ENCODE results near the gene PLPP4. TPM values are rescaled to one million over a fixed set of nuclear protein-coding genes. Genes with fewer than 3 reads are reported as not detected.

PLPP4 gene
- total and polyA plus RNA-seq, 4 donors: 0.18 to 0.51 TPM; not detected in 2

- Histone ChIP-seq H3K27me3 (ENCODE audit: control insufficient read depth in 3 of 3, insufficient read depth in 3 of 3, low read length in 2 of 3) (peaks cover 0 to 2% (median 0%) of the 10 kb centered on the region in 3 donors), H3K27ac (ENCODE audit: low read depth in 1 of 2, low read length in 1 of 2) (no peak overlapping the region), H3K4me1 (ENCODE audit: control insufficient read depth in 5 of 5, insufficient read depth in 5 of 5, low read length in 5 of 5) (no peaks in the 10 kb centered on the region), H3K4me3 (no peak overlapping the region), H3K9ac (ENCODE audit: insufficient read depth in 1 of 2, low read length in 2 of 2) (no peak overlapping the region), H3K36me3 (ENCODE audit: control insufficient read depth in 4 of 4, insufficient read depth in 4 of 4, low read length in 4 of 4) (no peaks in the 10 kb centered on the region), H3K9me3 (ENCODE audit: control insufficient read depth in 4 of 4, insufficient read depth in 3 of 4, low read length in 3 of 4) (peaks cover 0 to 9% (median 2%) of the 10 kb centered on the region in 4 donors)
- 89 to 91% methylated on average over 8 of the region's 8 CpGs for WGBS, 2 donors
- TF ChIP-seq, protein P1, sequence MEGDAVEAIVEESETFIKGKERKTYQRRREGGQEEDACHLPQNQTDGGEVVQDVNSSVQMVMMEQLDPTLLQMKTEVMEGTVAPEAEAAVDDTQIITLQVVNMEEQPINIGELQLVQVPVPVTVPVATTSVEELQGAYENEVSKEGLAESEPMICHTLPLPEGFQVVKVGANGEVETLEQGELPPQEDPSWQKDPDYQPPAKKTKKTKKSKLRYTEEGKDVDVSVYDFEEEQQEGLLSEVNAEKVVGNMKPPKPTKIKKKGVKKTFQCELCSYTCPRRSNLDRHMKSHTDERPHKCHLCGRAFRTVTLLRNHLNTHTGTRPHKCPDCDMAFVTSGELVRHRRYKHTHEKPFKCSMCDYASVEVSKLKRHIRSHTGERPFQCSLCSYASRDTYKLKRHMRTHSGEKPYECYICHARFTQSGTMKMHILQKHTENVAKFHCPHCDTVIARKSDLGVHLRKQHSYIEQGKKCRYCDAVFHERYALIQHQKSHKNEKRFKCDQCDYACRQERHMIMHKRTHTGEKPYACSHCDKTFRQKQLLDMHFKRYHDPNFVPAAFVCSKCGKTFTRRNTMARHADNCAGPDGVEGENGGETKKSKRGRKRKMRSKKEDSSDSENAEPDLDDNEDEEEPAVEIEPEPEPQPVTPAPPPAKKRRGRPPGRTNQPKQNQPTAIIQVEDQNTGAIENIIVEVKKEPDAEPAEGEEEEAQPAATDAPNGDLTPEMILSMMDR (IDR thresholded peaks at IDR 0.05; ENCODE audit: control extremely low read depth, extremely low read depth): no peak
- ATAC-seq (ENCODE audit: insufficient read depth, low FRiP score): no peak
- no peak for DNase-seq
These were observed 28.9 kb downstream of the PLPP4 start for GRCh38 chr10:120485946-120486345.

- no peaks in the 10 kb centered on the region for H3K36me3 ChIP-seq (ENCODE audit: control insufficient read depth in 4 of 4, insufficient read depth in 4 of 4, low read length in 4 of 4)
- no peaks in the 10 kb centered on the region for H3K4me1 ChIP-seq (ENCODE audit: control insufficient read depth in 5 of 5, insufficient read depth in 5 of 5, low read length in 5 of 5)
- no peak overlapping the region for H3K4me3 ChIP-seq
- no peak for ATAC-seq (ENCODE audit: insufficient read depth, low FRiP score)
- no peak overlapping the region for H3K27ac ChIP-seq (ENCODE audit: low read depth in 1 of 2, low read length in 1 of 2)
- no peak overlapping the region for H3K9ac ChIP-seq (ENCODE audit: insufficient read depth in 1 of 2, low read length in 2 of 2)
- TF ChIP-seq, protein P1 (IDR thresholded peaks at IDR 0.05; ENCODE audit: control extremely low read depth, extremely low read depth): no peak
- WGBS, 2 donors: 65 to 72% methylated on average over 6 of the region's 6 CpGs
- H3K27me3 ChIP-seq (ENCODE audit: control insufficient read depth in 3 of 3, insufficient read depth in 3 of 3, low read length in 2 of 3): peaks cover 0 to 2% (median 0%) of the 10 kb centered on the region in 3 donors
- H3K9me3 ChIP-seq (ENCODE audit: control insufficient read depth in 4 of 4, insufficient read depth in 3 of 4, low read length in 3 of 4): peaks cover 0 to 6% (median 2%) of the 10 kb centered on the region in 4 donors
- no peak for DNase-seq
These were observed 29.7 kb downstream of the PLPP4 start for GRCh38 chr10:120486671-120487205.

DNA sequence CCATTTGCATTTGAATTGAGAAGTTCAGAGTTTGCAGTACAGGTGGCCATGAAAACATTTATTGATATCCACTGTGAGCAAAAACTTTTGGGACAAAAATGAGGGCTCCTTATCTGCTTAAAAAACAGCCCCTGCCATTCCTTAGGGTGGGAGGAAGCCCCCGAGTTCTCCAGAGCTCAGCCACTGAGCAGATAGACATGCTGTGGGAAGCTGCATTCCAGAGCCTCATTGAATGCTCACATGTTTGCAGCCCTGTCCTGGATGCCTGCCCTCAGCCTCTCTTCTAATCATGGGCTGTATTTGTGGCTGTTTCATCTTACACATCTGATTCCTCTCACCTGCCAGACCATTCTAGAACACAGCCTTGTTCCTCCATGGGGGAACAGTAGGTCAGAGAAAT lies 33.3 kb downstream of the PLPP4 start:
- no peak for DNase-seq
- Histone ChIP-seq H3K27ac (ENCODE audit: low read depth in 1 of 2, low read length in 1 of 2) (no peak overlapping the region), H3K36me3 (ENCODE audit: control insufficient read depth in 4 of 4, insufficient read depth in 4 of 4, low read length in 4 of 4) (no peaks in the 10 kb centered on the region), H3K9me3 (ENCODE audit: control insufficient read depth in 4 of 4, insufficient read depth in 3 of 4, low read length in 3 of 4) (no peaks in the 10 kb centered on the region), H3K4me3 (no peak overlapping the region), H3K27me3 (ENCODE audit: control insufficient read depth in 3 of 3, insufficient read depth in 3 of 3, low read length in 2 of 3) (peaks cover 0 to 2% (median 0%) of the 10 kb centered on the region in 3 donors), H3K4me1 (ENCODE audit: control insufficient read depth in 5 of 5, insufficient read depth in 5 of 5, low read length in 5 of 5) (no peaks in the 10 kb centered on the region), H3K9ac (ENCODE audit: insufficient read depth in 1 of 2, low read length in 2 of 2) (no peak overlapping the region)
- TF ChIP-seq, protein P1 (IDR thresholded peaks at IDR 0.05; ENCODE audit: control extremely low read depth, extremely low read depth): no peak
- ATAC-seq (ENCODE audit: insufficient read depth, low FRiP score): no peak
- 42 to 74% methylated on average over 1 of the region's 1 CpG for WGBS, 2 donors

GRCh38 chr10:120492346-120492745 lies 35.3 kb downstream of the PLPP4 start:
- 9 to 18% methylated on average over 3 of the region's 3 CpGs for WGBS, 2 donors
- no peak overlapping the region for H3K27ac ChIP-seq (ENCODE audit: low read depth in 1 of 2, low read length in 1 of 2)
- no peaks in the 10 kb centered on the region for H3K36me3 ChIP-seq (ENCODE audit: control insufficient read depth in 4 of 4, insufficient read depth in 4 of 4, low read length in 4 of 4)
- DNase-seq (no peak), ATAC-seq (ENCODE audit: insufficient read depth, low FRiP score) (no peak)
- H3K4me1 ChIP-seq (ENCODE audit: control insufficient read depth in 5 of 5, insufficient read depth in 5 of 5, low read length in 5 of 5): no peaks in the 10 kb centered on the region
- peaks cover 0 to 2% (median 0%) of the 10 kb centered on the region in 3 donors for H3K27me3 ChIP-seq (ENCODE audit: control insufficient read depth in 3 of 3, insufficient read depth in 3 of 3, low read length in 2 of 3)
- H3K9ac ChIP-seq (ENCODE audit: insufficient read depth in 1 of 2, low read length in 2 of 2): no peak overlapping the region
- no peak overlapping the region for H3K4me3 ChIP-seq
- TF ChIP-seq, protein P1 (IDR thresholded peaks at IDR 0.05; ENCODE audit: control extremely low read depth, extremely low read depth): no peak
- no peaks in the 10 kb centered on the region for H3K9me3 ChIP-seq (ENCODE audit: control insufficient read depth in 4 of 4, insufficient read depth in 3 of 4, low read length in 3 of 4)
